Endometrial microvascular endothelial cells (primary cell): Measurements from ENCODE around the gene FRMD1. TPM values are rescaled to one million over a fixed set of nuclear protein-coding genes. Genes with fewer than 3 reads are reported as not detected.

ENCODE experiments used
- in situ Hi-C: cut with HindIII; loops from 2 replicates; pipeline ENCODE4 v1.10.0; 2017; ENCODE audit warnings: low sequenced_read_pairs, low pct_unique_long_range_greater_than_20kb; ENCODE audit errors: inconsistent ontology term
- total RNA-seq: library from RNA; depleted of rRNA; stranded (reverse); fragments of >200 nt; gene quantifications from one replicate; pipeline ENCODE4 v1.2.3, GENCODE V29; 2015; ENCODE audit errors: inconsistent ontology term

The FRMD1 gene
- total RNA-seq, 1 donor from 2014 or later: not detected

DNA sequence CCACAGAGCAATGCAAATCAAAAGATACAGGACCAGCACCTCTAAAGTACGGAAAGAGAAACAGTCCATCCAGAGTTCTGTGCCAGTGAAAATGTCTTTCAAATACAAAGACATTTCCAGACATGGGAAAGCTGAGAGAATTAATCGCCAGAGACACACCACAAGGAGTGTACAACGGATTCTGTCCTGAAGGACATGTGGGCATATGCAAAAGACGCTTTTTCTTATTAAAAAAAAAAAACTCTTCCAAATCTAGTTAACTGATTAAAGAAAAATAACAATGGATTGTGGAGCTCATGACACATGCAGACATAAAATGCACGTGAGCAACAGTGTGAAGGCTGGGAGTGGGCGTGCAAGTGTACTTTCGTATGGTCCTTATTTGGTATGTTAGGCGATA lies 58.8 kb downstream of the FRMD1 start:
- in situ Hi-C loops: no loop called here

DNA sequence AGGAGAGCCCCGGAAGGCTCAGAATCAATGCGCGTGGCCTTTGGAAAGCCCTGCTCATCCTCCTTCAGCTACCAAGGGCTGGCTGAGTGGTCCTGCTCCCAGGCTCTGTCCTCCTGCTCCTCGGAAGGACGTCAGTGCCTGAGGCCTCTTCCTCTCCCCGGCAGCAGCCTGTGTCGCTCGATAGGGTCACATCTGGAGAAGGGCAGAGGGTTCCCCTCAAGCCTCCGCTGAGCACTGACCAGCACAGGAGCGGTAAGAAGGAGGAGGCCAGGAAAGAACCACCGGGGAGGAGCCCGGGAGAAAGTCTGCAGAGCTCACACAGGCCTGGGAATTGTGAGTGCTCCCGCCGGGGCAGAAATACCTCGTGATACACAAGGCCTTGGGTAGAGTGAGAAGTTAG lies 60.3 kb downstream of the FRMD1 start:
- in situ Hi-C loops: no loop called here

- in situ Hi-C loops: no loop called here
Observed at GRCh38 chr6:168017629-168018028, 61.4 kb downstream of the FRMD1 start.

DNA sequence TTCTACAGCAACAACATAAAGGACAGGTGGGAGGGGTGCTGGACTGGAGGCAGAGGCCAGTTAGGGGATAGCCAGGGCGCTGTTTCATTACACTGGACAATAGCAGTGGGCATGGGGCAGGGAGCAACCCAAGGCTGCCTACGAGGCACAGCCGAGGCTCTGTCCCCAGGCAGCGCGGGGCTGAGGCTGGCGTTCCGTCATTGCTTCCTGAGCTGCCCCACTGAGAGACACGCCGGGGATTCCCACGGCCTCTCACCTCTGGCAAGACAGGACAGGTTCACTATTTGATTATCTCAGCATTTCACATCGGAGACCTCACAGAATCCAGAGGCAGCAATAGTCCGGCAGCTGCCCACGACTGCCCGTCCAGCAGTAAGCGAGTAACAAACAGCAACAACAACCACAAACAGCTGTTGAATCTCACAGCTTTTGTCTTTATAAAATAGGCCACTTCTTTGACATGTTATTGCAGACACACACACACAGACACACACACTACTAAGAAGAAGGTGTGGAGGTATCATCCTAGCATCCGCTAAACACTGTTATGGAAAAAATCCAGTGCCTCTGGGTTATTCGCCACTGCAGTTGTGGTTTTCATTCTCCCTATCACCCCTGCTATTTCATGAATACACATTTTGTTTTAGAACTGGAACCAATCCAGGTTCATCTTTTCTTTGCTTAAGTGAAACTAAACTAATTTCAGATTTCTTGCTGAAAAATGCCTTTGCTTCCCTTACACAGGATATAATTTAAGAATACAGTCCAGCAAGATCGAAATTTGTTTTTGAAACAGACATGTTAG lies 62.1 kb downstream of the FRMD1 start:
- in situ Hi-C loops: no loop called here

DNA sequence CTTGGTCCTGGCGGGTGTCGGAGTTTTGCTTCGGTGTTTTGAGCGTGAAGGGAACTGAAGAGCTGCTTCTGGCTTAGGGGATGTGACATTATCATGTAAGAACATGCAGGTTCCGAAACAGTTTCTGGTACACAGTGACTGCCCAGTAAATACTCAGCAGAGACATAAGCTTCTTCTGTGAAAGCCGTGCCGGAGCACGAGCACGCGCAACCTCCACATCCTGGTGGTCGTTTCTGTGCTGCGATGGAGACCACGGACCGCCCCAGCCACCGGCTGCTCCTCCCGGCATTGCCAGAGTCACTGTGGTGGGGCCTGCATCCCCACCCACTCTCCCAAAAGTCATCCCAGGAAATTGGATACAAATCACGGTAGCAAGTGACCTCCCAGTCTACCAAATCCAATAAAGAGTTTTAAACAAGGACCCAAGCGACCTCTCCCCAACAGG lies 62.8 kb downstream of the FRMD1 start:
- in situ Hi-C loops: no loop called here

DNA sequence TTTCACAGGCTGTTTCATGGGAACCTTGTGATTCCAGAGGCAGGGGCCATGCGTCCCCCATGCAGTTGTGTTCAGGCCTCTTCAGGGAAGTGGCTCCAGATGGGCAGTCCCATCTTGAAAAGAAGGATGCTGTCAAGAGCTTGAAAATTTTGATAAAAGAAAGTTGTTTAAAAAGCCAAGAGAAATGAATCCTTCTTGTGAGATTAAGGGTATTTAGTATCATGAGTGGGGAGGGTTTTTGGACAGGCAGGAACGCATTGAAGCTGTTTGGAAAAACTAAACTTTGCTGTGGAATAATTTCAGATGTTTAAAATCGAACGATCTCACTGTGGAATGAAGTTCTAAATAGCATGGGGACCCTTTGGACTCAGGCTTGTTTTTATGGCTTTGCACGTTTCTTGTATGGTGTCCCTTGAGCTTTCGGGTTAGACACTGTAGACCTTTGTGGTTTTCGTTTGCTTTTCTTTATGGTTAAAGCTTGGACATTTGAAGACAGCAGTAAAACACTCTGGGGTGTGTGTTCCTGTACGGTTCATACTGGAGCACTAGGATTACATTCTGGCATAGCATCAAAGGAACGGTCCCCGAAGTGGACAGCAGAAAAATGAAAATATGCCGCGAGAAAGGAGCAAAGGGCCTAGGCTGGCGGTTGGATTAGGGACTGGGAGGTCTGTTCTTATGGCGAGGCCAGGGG lies 63.4 kb downstream of the FRMD1 start:
- in situ Hi-C loops: no loop called here

DNA sequence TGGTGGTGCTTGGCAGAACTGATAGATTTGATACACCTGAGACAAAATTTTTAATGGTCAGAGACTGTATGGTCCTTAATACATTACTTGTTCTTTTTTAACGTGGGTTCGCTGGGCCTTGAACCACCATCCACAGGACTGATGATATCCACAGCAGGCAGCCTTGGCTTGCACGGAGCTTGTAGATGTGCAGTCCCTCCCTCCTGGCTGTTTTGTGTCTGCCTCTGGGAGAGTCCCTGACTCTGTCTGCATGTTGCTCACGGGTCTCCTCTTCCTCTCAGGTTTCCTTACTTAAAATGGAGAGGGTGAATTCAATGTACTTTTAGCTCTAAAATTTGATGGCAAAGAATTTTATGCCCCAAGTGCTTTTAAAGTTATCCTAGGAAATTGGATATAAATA lies 64.0 kb downstream of the FRMD1 start:
- in situ Hi-C loops: no loop called here

- in situ Hi-C loops: no loop called here
Observed at GRCh38 chr6:168014428-168014827, 64.6 kb downstream of the FRMD1 start.

DNA sequence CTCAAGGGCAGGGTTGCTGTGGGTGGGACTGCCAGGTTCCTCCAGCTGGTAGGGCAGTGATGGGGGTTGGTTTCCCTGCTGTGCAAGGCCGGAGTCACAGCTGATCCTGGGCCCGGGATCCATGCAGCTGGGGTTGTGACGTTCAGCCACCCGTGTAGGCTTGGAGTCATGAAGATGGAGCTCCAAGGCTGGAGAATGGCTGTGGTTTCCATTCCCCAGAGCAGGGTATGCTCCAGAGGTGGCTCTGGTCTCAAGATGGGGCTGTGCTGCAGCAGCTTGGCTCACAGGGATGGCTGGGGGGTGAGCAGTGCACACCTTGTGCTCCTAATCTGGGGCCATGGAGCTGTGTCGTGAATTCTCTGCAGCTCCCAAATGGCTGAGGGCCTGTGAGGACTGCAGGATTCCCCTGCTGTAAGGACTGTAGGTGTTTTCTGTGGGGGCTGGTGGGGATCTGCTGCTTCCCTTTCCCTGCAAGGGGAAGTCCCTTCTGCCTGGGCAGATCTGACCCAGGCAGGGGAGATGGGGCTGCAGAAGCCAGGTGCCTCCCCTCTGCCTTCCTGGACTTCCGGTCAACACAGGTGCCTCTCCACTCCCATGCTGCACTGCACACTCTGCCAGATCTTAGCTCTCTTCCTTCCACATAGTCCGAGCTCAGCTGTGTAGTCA lies 65.6 kb downstream of the FRMD1 start:
- in situ Hi-C loops: no loop called here

- in situ Hi-C loops: no loop called here
Observed at GRCh38 chr6:168012431-168013249, 66.4 kb downstream of the FRMD1 start.

GRCh38 chr6:168011291-168011690 lies 67.7 kb downstream of the FRMD1 start:
- in situ Hi-C loops: no loop called here

DNA sequence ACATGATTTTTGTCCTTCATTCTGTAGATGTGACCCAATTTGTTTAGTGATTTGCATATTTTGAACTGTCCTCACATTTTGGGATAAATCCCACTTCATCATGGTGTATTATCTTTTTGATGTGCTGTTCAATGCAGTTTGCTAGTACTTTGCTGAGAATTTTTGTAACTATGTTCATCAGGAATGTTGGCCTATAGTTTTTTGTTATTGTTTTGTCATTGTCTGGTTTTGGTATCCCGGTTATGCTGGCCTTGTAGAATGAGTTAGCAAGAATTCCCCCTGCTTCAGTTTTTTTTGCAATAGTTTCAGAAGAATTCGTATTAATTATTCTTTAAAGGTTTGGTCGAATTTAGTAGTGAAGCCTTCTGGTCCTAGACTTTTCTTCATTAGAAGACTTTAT lies 69.7 kb downstream of the FRMD1 start:
- in situ Hi-C loops: no loop called here

GRCh38 chr6:168007592-168008338 lies 71.2 kb downstream of the FRMD1 start:
- in situ Hi-C loops: no loop called here

DNA sequence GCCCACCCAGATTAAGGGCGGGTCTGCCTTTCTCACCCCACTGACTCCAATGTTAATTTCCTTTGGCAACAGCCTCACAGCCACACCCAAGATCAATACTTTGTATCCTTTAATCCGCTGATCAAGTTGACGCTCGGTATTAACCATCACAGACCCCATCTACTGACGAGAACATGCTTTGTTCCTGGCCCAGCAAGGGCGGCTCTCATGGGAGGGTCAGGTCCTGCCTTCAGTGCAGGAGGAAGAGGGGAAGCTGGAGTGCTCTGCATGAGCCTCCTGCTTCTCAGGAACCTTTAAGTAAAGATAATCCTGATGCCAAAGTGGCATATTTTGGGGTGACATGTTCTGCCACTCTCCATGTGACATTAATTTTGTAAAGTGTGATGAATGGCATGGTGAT lies 73.2 kb downstream of the FRMD1 start:
- in situ Hi-C loops: no loop called here

GRCh38 chr6:168004945-168005344 lies 74.1 kb downstream of the FRMD1 start:
- in situ Hi-C loops: no loop called here

DNA sequence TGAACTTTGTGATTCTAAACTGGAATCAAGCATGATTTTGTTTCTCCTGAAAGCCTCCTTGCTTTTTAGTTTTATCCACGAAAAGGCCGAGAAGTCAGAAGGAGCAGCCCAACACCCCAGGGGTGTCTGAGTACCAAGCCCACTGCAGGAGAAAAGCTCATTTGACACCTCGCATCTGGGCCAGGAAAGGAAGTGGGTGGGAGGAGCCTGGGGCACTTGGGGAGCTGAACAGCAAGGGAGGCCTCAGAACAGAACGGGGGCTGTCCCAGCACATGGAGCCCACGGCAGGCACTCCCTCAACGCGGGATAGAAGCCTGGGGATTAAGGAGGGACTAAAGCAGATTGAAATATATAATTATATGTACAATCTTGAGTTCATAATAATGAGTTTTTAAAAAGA lies 75.0 kb downstream of the FRMD1 start:
- in situ Hi-C loops: no loop called here
